HUES6 (cell line): Measurements from ENCODE around the gene S1PR3.

Source experiments
- H3K27ac ChIP-seq: 2 replicates; pipeline ENCODE4 v1.7.0; 2013; ENCODE audit warnings: low read depth, mild to moderate bottlenecking, low read length, inconsistent platforms
- H3K27me3 ChIP-seq: 2 replicates; pipeline ENCODE4 v1.6.1; 2013; ENCODE audit warnings: low read length; ENCODE audit not compliant: control insufficient read depth, insufficient read depth
- H3K36me3 ChIP-seq: 2 replicates; pipeline ENCODE4 v1.6.1; 2013; ENCODE audit warnings: low read length; ENCODE audit not compliant: control insufficient read depth, insufficient read depth
- H3K4me1 ChIP-seq: 2 replicates; pipeline ENCODE4 v1.6.1; 2013; ENCODE audit warnings: low read length; ENCODE audit not compliant: control insufficient read depth, insufficient read depth
- H3K4me3 ChIP-seq: 2 replicates; pipeline ENCODE4 v1.5.1; 2013; ENCODE audit warnings: low read depth, low read length
- H3K9ac ChIP-seq: one replicate; pipeline ENCODE4 v1.6.1; 2013; ENCODE audit warnings: mild to moderate bottlenecking, low read length
- H3K9me3 ChIP-seq: 2 replicates; pipeline ENCODE4 v1.6.1; 2013; ENCODE audit warnings: low read depth, low read length; ENCODE audit not compliant: control insufficient read depth, insufficient read depth

S1PR3 gene

DNA sequence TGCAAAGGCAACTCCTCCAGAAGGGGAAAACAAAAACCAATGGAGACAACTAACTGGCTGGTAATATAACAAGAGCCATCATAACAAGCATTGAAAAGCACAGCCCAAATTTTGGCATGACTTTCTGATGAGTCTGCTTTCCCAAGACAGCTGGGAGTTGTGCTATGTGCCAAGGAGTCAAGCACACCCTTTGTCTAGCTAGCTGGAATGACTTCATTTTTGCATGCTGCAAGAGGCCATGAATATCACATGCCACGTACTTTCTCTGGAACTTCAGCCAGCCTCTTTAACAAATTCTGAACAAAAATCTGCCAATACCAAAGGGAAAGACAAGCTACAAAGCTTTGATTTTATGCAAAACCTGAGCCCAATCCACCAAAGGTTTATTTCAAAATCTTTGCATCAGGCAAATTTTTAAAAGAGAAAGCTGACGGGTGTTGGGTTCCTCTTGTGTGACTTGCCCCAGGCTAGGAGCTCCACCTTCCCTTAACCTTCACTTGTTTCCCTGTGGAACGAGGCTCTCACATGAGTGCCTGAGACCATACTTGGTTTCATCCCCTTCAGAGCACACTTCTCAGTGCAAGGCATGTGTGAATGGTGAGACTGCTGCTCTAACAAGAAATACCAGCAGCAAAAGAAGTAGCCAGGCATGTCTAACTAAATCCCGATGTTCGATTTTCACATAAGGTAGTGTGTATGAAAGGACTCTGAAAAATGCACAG lies 47.3 kb downstream of the S1PR3 start:
- H3K36me3 ChIP-seq: no peaks in the 10 kb centered on the region
- H3K9me3 ChIP-seq: no peaks in the 10 kb centered on the region
- no peak overlapping the region for H3K9ac ChIP-seq
- H3K27ac ChIP-seq: no peak overlapping the region
- no peaks in the 10 kb centered on the region for H3K4me1 ChIP-seq
- no peak overlapping the region for H3K4me3 ChIP-seq
- H3K27me3 ChIP-seq: no peaks in the 10 kb centered on the region

DNA sequence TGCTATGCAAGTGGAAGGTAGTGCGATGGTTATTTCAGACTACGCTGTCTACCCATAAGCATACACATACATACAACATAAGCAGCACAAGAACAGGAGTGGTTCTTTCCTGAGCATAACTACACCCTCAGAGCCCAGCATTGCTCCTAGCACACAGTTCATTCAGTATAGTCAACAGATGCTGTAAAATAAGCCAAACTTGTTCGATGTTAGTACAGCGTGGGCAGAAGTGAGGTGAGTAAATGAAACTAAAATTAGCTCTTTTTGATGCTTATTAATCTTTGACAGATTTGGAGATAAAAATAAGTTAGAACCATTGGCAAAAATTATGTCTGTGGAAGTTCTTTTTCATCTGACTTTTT lies 47.8 kb downstream of the S1PR3 start:
- Histone ChIP-seq H3K4me1 (no peaks in the 10 kb centered on the region), H3K27ac (no peak overlapping the region), H3K36me3 (no peaks in the 10 kb centered on the region), H3K9me3 (no peaks in the 10 kb centered on the region), H3K9ac (no peak overlapping the region), H3K27me3 (no peaks in the 10 kb centered on the region), H3K4me3 (no peak overlapping the region)

- Histone ChIP-seq H3K4me1 (no peaks in the 10 kb centered on the region), H3K9me3 (no peaks in the 10 kb centered on the region), H3K4me3 (no peak overlapping the region), H3K27ac (no peak overlapping the region), H3K36me3 (no peaks in the 10 kb centered on the region), H3K27me3 (no peaks in the 10 kb centered on the region), H3K9ac (no peak overlapping the region)
Observed at GRCh38 chr9:89039664-89040063, 48.4 kb downstream of the S1PR3 start.

DNA sequence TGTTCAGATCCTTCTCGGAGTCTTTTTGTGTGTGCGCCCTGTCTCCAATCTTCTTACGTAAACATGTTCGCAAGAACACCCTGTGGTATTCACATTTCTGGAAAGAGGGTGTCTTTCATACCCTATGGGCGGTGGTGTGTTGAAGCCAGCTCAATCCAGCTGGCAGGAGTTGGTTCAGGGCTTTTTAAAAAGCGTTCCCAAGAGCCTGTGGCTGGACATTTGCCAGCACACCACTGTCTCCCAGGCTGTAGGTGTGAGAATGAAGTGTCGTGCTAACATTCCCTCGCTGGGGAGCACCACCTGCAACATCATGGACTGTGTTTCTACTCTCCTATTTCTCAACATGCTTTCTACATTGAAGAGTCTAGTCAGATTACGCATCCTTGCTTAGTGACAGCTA lies 51.7 kb downstream of the S1PR3 start:
- Histone ChIP-seq H3K27ac (no peak overlapping the region), H3K4me3 (no peak overlapping the region), H3K9me3 (no peaks in the 10 kb centered on the region), H3K4me1 (no peaks in the 10 kb centered on the region), H3K9ac (no peak overlapping the region), H3K27me3 (no peaks in the 10 kb centered on the region), H3K36me3 (no peaks in the 10 kb centered on the region)

DNA sequence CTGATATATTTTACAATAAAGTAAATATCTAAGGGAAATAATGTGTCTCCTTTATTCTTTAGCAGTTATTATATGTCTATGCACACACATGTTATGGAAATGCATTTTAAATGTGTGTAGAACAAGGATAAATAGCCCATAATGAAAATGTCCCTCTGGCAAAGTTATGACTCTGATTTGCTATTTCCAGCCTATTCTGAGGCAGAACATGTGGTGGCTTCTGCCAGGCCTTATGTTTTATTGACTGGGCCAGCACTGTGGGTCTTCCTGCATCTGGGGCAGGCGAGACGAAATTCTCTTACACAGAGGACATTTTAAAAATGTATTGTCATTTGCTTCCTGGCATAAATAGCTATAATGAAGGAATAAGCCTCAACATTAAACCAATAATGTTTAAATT lies 52.8 kb downstream of the S1PR3 start:
- Histone ChIP-seq H3K27ac (no peak overlapping the region), H3K27me3 (no peaks in the 10 kb centered on the region), H3K9ac (no peak overlapping the region), H3K9me3 (no peaks in the 10 kb centered on the region), H3K4me1 (no peaks in the 10 kb centered on the region), H3K36me3 (no peaks in the 10 kb centered on the region), H3K4me3 (no peak overlapping the region)

- no peaks in the 10 kb centered on the region for H3K27me3 ChIP-seq
- H3K9me3 ChIP-seq: no peaks in the 10 kb centered on the region
- H3K4me3 ChIP-seq: no peak overlapping the region
- no peak overlapping the region for H3K27ac ChIP-seq
- H3K9ac ChIP-seq: no peak overlapping the region
- no peaks in the 10 kb centered on the region for H3K36me3 ChIP-seq
- H3K4me1 ChIP-seq: no peaks in the 10 kb centered on the region
Observed at GRCh38 chr9:89044881-89045280, 53.6 kb downstream of the S1PR3 start.

DNA sequence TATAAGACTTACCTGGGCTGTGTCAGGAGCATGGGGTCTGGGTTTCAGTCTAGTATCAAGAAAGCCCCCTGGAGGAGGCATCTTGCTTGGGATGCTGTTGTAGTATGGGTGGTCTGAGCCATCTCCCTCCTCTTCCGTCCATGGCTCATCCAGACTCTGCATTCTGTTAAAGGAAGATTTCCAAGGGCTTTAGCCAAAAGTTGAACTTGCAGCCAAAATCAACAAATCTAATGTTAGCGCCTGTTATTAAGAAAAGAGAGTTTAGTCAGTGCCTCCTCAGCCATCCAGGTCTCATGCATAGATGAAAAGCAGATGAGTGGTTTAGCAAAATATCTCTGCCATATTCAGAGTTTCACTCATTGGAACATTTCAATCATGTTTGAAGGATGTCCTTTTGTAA lies 55.6 kb downstream of the S1PR3 start:
- Histone ChIP-seq H3K36me3 (no peaks in the 10 kb centered on the region), H3K27me3 (no peaks in the 10 kb centered on the region), H3K4me1 (no peaks in the 10 kb centered on the region), H3K27ac (no peak overlapping the region), H3K9ac (no peak overlapping the region), H3K9me3 (no peaks in the 10 kb centered on the region), H3K4me3 (no peak overlapping the region)

DNA sequence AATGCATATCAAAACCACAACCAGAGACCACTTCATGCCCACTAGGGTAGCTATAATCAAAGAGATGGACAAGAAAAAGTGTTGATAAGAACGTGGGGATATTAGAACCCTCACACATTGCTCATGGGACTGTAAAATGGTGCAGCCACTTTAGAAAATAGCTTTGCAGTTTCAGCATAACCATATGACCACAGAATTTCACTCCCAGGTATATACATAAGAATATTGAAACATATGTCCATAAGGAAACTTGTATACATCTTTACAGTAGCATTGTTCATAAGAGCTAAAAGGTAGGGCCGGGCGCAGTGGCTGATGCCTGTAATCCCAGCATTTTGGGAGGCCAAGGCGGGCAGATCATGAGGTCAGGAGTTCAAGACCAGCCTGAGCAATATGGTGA lies 56.4 kb downstream of the S1PR3 start:
- Histone ChIP-seq H3K9ac (no peak overlapping the region), H3K27me3 (no peaks in the 10 kb centered on the region), H3K27ac (no peak overlapping the region), H3K9me3 (no peaks in the 10 kb centered on the region), H3K36me3 (no peaks in the 10 kb centered on the region), H3K4me1 (no peaks in the 10 kb centered on the region), H3K4me3 (no peak overlapping the region)

DNA sequence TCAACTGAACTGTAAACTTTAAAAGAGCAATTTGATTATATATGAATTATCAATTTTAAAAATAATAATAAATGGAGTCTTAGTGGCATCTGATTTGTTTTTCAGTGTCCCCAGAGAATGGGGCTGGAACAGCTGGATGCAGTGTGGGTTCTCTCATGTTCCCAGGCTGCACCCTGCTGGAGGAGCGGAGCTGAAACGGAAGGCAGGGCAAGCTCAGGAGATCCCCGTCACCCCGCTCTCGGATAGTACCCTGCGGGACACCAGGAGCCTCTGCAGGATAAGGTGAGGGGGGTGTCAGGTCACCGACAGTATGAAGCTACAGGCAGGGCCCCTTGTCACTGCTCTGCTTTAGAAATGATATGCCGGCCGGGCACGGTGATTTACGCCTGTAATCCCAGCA lies 57.3 kb downstream of the S1PR3 start:
- Histone ChIP-seq H3K4me3 (no peak overlapping the region), H3K9me3 (no peaks in the 10 kb centered on the region), H3K9ac (no peak overlapping the region), H3K36me3 (no peaks in the 10 kb centered on the region), H3K27me3 (no peaks in the 10 kb centered on the region), H3K4me1 (no peaks in the 10 kb centered on the region), H3K27ac (no peak overlapping the region)

DNA sequence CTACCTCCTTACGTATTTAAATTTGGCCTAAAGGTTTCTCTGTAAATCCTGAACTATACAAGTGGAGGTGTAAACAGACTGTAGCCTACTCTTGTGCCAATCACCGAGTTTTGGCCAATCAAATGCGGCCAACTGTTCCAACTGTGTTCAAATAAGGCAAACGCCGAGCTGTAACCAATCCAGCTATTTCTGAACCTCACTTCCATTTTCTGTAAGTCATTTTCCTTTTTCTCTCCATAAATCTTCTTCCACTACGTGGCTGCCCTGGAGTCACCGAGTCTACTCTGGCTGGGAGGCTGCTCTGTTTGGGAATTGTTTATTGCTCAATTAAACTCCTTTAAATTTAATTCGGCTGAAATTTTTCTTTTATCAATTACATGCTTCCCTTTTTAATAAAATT lies 58.4 kb downstream of the S1PR3 start:
- H3K27me3 ChIP-seq: no peaks in the 10 kb centered on the region
- no peaks in the 10 kb centered on the region for H3K36me3 ChIP-seq
- no peak overlapping the region for H3K4me3 ChIP-seq
- no peaks in the 10 kb centered on the region for H3K4me1 ChIP-seq
- H3K9me3 ChIP-seq: no peaks in the 10 kb centered on the region
- H3K9ac ChIP-seq: no peak overlapping the region
- no peak overlapping the region for H3K27ac ChIP-seq

DNA sequence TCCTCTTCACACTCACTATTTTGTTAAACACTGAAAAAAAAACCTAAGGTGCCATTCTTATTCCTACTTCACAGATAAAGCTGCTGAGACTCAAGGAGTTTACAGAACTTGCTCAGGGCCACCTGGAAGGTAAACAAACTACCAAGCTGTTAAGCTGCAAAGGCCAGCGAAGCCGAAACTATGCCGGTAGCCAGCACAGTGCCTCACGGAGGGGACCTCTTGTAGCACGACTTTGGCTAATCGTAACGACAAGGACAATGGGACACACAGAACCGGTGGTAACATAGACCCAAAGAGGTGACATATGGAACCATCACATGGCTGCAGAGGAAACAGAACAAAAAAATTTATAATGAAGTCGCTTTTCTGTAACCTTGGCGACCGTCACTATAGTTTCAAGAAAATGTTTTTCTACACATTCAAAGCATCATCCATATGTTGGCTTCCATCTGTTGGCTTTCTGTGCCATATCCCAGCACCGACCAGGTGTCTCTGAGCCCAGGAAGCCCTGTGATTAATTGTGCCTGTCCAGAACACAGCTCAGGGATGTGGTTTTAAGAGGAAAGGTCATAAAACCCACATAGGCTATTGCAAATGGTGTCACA lies 60.3 kb downstream of the S1PR3 start:
- Histone ChIP-seq H3K4me3 (no peak overlapping the region), H3K9me3 (no peaks in the 10 kb centered on the region), H3K27me3 (no peaks in the 10 kb centered on the region), H3K9ac (no peak overlapping the region), H3K4me1 (no peaks in the 10 kb centered on the region), H3K36me3 (no peaks in the 10 kb centered on the region), H3K27ac (no peak overlapping the region)
